Erythroblast (primary cell): Measurements from ENCODE around the gene FIBIN.
"Not testable (repeated sequence)": the region's sequence is repeated elsewhere in the genome, so short reads cannot be mapped to it uniquely, and the experiment has no call there.

Experiments
- DNase-seq, 2 experiments: peaks; one replicate each; lab custom pipeline; 2025; lab: John Stamatoyannopoulos, UW
- GATA1 ChIP-seq: IDR thresholded peaks from 2 replicates; pipeline ENCODE4 v1.6.1; 2011; ENCODE audit warnings: low read depth, mild to moderate bottlenecking, control low read depth, low read length, moderate library complexity
- POLR2A ChIP-seq: IDR thresholded peaks from 2 replicates; pipeline ENCODE4 v1.6.1; 2011; ENCODE audit warnings: mild to moderate bottlenecking, low read length

FIBIN gene

DNA sequence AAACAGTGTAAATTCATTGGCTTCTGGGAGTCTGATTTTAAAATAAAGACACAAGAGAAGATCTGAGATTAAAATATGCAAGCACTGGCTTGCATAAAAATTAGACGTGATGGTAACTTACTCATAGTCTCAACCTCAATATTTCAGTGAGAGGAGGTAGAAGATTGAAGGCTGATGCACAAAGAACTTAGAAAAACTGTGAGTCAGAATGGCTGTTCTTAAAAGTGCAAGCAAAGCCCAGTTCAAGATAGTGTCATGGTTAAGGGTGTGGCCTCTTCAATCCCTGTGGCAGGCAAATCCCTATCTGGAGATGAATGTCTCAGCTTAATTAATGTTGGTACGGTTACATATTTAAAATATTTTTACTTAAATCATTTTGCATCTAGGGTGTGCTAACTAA lies 33.6 kb upstream of the FIBIN start:
- DNase-seq = no peak
- TF ChIP-seq POLR2A (no peak), GATA1 (no peak)

DNA sequence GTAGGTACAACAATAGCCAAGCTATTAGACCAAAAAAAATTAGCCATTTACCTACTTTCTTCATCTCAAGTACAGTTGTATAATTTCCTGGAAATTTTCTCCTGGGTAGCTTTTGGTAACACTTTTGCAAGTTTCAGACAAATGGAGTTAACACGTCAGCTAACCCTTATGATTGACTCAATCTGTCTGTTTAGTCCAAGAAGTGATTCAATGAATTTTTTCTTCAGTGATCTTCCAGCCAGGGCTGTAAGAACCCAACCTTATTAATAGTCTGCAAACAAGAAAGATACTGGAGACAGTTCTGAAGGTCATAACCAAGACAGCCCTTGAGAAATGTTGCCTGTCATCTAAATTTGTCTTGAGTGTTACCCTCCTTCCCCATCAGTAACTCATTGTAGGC lies 30.1 kb upstream of the FIBIN start:
- TF ChIP-seq POLR2A (no peak), GATA1 (no peak)
- DNase-seq = no peak

DNA sequence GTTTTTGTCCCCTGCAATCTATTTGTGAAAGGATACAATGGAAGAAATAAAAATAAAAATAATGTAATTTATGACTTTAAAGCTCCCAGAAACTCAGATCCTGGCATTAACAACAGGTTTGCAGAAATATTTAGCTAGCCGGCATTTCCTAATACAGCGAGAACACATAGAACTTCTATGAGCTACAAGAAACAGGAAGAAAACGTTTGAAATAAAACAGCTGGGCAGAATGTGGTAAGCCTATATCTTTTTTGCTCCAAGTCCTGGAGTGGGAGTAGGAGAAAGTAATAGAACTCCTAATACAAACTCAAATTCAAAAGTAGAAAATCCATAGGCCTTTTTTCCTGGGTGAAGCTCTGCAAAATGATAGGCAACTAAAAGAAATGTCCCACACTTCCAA lies 29.6 kb upstream of the FIBIN start:
- TF ChIP-seq POLR2A = no peak
- no peak for TF ChIP-seq GATA1
- no peak for DNase-seq

DNA sequence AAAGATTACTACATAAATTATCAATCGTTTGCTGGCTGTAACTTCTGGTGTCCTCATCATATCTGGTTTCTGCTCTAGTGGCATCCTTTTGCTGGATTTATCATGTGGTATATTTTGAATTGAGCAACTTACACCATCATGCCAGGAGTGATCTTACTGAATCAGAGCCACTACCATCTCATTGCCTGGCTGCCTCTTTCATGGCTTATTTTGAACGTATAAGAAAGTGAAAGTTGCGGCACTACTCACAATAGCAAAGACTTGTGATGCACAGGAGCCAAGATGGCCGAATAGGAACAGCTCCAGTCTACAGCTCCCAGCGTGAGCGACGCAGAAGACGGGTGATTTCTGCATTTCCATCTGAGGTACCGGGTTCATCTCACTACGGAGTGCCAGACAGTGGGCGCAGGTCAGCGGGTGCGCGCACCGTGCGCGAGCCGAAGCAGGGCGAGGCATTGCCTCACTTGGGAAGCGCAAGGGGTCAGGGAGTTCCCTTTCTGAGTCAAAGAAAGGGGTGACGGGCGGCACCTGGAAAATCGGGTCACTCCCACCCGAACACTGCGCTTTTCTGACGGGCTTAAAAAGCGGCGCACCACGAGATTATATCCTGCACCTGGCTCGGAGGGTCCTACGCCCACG lies 28.9 kb upstream of the FIBIN start:
- not testable (repeated sequence) for DNase-seq

DNA sequence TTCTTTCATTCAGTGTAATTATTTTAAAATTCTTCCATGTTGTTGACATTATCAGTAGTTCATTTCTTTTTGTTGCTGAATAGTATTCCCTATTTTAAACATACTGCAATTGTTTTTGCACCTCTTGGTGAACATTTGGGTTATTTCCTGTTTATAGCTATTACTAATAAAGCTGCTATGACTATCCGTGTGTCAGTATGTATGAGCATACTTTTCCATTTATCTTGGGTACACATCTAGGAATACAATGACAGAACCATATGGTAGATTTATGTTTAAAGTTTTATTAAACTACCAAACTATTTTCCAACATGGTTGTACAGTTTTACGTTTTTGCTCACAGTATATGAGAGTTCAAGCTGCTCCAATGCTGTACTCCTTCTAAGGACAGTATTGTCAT lies 22.0 kb upstream of the FIBIN start:
- no peak for DNase-seq
- no peak for TF ChIP-seq GATA1
- no peak for TF ChIP-seq POLR2A

DNA sequence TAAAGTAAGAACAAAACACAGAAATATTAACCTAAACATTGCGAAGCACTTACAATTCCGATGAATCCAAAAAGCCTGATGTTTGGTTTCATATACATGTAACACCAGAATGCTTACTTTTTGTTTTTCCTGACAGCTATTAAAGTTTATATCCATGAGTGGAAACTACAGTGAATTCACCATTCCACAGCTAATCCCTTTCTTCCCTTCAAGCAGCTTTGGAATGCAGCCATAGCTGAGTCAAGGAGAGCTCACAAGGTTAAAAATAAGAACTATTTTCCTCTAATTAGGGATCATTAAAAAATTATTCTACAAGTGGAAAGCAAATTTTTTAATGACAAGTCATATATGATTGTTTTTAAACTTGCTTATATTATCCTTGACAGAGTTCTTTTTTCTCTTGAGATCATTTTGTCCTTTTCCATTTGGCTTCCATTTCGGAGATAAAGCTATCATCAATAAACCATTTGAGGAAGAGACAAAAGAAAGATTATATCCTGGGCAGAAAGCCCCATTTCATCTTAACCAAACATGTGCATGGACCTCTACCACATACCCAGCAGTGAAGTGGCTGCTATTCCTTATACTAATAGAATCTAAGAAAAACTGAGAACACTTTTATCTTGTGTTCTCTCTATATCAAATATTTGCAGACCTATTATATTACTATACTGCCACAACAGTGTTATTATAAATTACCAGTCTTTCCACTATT lies 19.7 kb upstream of the FIBIN start:
- no peak for TF ChIP-seq POLR2A
- TF ChIP-seq GATA1 = no peak
- no peak for DNase-seq

DNA sequence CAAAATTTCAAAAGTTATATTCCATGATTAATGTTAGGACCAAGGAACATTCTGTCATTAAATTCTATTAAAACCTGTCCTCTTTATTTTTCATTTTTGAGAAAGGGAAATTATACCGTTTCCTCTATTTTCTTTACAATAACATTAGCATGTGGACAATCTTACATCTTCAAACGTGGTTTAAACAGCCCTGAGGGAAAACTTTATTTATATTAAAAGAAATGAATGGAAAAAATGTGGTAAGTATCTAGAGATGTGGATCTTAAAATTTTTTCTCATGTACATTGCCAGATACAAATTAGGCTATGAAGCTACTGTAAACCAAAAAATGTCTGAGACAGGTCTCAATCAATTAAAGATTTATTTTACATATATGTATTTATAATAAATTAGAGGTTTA lies 18.9 kb upstream of the FIBIN start:
- no peak for TF ChIP-seq GATA1
- TF ChIP-seq POLR2A = no peak
- DNase-seq = no peak

DNA sequence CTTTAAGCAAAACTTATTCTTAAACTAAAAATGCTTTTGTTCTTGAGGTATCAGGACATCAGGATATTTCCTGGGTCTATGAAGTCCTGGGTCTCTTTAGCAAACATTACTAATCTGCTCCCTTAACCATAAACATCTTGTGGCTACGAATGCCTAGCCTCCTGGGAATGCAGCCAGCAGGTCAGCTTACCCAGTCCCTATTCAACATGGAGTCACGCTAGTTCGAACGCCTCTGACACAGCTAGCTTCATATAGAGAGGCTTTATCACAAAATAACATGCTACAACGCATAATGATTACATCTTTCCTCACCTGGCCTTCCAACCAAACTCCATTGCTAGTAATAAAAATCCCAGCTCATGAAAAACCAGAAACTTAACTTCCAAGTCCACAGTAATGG lies 17.5 kb upstream of the FIBIN start:
- no peak for DNase-seq
- TF ChIP-seq GATA1 (no peak), POLR2A (no peak)

DNA sequence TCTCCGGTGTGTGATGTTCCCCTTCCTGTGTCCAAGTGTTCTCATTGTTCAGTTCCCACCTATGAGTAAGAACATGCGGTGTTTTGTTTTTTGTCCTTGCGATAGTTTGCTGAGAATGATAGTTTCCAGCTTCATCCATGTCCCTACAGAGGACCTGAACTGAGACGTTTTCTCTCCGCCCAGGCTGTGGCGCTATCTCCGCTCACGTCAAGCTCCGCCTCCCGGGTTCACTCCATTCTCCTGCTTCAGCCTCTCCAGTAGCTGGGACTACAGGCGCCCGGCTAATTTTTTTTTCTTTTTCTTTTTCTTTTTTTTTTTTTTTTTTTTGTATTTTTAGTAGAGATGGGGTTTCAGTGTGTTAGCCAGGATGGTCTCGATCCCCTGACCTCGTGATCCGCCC lies 16.7 kb upstream of the FIBIN start:
- not testable (repeated sequence) for DNase-seq

DNA sequence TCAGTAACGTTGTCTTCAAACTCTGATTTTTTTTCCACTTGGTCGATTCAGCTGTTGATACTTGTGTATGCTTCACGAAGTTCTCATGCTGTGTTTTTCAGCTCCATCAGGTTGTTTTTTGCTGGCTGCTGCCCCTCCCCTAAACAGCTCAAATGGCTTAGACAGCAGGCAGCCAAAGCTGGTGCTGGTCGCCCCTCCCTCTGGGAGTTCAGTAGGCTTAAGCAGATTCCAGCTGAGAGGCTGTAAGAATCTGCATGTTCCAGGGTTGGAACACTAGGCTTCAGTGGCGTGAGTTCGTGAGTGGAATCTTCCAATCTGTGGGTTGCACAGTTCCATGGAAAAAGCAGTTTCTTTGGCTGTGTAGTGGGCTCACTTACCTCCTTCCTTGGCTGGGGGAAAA lies 10.3 kb upstream of the FIBIN start:
- no peak for DNase-seq

DNA sequence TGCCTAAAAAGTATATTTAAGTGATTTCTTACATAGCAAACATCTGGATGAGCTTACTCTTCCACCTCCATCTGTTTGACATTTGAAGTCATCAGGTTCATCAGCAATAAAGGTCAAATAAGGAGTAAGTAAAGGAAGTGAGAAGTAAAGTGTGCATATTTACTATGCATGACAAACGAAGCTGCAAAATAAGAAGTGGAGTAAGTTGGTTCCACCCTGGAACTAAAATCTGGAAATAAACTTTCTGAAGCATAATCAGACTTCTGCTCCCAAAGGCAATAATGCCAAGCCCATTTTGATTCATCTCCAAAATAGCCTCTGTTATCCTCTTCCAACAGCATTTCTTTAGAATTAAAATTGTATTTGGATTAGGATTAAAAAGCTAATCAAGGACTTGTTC lies 8.4 kb upstream of the FIBIN start:
- TF ChIP-seq GATA1 = no peak
- TF ChIP-seq POLR2A = no peak
- DNase-seq = no peak

More for the DNA sequence above, 10.3 kb upstream of the FIBIN start:
- no peak for TF ChIP-seq GATA1

DNA sequence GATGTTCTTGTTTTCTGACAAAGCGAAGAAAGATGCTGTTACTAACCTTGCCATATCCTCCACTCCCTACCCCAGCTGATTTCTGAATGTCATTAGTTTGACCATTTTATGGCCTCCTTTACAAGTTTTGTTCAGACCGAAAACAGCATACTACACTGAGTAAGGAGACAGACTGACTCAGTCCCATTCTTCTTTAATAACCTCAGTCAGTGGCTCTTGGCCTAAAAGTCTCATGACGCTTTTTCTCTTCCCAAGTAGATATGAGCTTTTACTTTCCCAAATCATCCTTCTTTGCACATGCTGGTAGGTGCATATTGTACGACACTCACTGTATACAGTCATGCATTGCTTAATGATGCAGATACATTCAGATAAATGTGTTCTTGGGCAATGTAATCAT lies 8.0 kb upstream of the FIBIN start:
- TF ChIP-seq POLR2A (no peak), GATA1 (no peak)
- DNase-seq = no peak

DNA sequence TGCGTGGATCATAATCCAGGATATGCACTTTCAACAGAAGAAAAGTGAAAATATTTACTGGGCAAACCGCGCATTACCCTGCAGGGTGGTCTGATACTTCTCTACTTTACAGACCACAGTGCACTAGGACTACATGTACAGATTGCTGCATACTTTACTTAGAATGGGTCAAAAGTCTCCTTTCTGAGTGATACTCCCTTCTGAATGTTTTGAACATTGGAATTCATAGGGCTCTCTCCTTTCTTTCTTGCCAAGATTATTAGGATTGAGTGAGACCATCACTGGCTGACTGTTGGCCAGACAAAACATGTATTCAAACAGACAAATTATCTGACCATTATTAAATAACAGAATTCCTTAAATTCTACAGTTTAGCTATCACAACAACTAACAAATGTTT lies 6.6 kb upstream of the FIBIN start:
- DNase-seq = no peak
- TF ChIP-seq GATA1 (no peak), POLR2A (no peak)

DNA sequence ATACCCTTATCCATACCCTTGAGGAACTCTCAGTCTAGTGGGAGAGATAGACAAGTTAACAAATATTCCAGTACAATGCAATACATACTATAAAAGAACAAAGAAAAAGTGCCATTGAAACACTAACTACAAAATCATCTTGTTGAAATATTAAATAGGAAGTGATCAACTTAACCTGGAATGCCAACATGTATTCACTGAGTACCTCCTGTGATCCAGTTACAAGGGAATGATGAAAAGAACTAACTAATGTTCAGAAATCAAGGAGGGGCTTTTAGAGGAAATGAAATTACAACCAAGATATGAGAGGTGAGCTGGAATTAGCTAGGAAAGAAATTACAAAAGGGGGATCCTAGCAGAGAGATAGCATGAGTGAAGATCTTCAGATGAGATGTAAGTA lies 6.2 kb upstream of the FIBIN start:
- DNase-seq = no peak

DNA sequence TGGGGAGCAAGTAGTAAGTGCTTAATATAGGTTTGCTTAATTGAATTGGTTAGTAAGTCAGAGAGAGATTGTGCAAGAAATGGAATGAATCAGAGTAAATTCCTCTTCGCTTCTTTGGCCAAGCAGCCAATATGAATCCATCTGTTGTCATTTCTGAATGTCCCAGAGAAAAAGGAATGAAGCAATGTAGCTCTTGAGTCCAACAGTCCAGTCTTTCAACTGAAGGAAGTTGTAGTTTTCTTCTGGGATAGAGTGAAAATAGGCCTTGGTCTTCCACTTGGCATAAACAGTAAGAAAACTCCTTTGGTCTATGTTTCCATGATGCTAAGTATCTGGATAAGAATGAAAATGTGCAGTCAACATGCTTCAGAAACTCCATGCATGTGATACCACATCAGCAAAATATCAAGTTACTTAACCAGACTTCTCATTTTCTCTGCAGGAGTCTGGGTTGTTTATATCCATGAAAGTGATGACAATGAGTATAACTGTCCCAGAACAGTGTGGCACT lies 1.8 kb upstream of the FIBIN start:
- no peak for DNase-seq
- TF ChIP-seq POLR2A (no peak), GATA1 (no peak)

More for the DNA sequence above, 6.2 kb upstream of the FIBIN start:
- TF ChIP-seq GATA1 = no peak
- no peak for TF ChIP-seq POLR2A
